Measurements from ENCODE around the gene OPCML.

- TF ChIP-seq EZH2 (IDR thresholded peaks at IDR 0.05; ENCODE audit: borderline replicate concordance, insufficient read depth, low read length, poor library complexity, severe bottlenecking) (no peak), POLR2AphosphoS5 (IDR thresholded peaks at IDR 0.05) (no peak), TAF1 (IDR thresholded peaks at IDR 0.05; ENCODE audit: low read depth) (no peak), MXI1 (conservative IDR thresholded peaks at IDR 0.05; ENCODE audit: poor library complexity, severe bottlenecking) (no peak), EP300 (conservative IDR thresholded peaks at IDR 0.05; ENCODE audit: poor library complexity, severe bottlenecking) (no peak), SMC3 (conservative IDR thresholded peaks at IDR 0.05; ENCODE audit: poor library complexity) (no peak), RAD21 (conservative IDR thresholded peaks at IDR 0.05) (no peak)
- TF ChIP-seq, protein P1, sequence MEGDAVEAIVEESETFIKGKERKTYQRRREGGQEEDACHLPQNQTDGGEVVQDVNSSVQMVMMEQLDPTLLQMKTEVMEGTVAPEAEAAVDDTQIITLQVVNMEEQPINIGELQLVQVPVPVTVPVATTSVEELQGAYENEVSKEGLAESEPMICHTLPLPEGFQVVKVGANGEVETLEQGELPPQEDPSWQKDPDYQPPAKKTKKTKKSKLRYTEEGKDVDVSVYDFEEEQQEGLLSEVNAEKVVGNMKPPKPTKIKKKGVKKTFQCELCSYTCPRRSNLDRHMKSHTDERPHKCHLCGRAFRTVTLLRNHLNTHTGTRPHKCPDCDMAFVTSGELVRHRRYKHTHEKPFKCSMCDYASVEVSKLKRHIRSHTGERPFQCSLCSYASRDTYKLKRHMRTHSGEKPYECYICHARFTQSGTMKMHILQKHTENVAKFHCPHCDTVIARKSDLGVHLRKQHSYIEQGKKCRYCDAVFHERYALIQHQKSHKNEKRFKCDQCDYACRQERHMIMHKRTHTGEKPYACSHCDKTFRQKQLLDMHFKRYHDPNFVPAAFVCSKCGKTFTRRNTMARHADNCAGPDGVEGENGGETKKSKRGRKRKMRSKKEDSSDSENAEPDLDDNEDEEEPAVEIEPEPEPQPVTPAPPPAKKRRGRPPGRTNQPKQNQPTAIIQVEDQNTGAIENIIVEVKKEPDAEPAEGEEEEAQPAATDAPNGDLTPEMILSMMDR (IDR thresholded peaks at IDR 0.05; ENCODE audit: poor library complexity, severe bottlenecking) = no peak
These were observed 315.5 kb downstream of the OPCML start for GRCh38 chr11:133216813-133217212.
